ENCODE results near the gene TMEM63C.
"Not testable (repeated sequence)": the region's sequence is repeated elsewhere in the genome, so short reads cannot be mapped to it uniquely, and the experiment has no call there.

TMEM63C gene

GRCh38 chr14:77280921-77281320 is 99.3 kb downstream of the TMEM63C start:
- not testable (repeated sequence) for DNase-seq (ENCODE audit: low spot score)

DNA sequence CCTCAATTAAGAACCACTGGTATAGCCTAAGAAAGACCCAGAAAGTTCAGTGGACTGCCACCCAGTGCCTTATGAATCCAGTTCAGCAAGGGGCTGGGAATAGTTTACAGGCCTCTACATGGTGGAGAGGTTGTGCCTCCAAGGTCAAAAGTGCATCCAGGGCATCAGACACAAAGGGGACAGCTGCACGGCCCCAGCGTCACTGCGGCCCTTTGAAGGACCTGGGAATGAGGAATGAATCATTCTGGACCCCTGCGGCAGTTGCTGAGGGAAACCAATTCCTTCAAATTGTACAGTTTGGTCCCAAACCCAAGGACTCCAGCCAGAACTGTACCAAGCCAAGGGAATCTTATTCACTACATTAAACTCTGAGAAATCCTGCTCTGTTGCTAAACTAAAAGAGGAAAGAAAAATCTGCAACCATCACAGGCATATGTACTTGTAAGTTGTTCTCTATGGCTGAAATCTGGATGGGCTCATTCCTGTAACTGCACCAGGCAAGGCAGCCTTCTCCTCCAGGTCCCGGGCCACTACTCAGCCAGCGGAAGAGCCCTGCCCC is 100.3 kb downstream of the TMEM63C start:
- no peak for DNase-seq (ENCODE audit: low spot score)

DNA sequence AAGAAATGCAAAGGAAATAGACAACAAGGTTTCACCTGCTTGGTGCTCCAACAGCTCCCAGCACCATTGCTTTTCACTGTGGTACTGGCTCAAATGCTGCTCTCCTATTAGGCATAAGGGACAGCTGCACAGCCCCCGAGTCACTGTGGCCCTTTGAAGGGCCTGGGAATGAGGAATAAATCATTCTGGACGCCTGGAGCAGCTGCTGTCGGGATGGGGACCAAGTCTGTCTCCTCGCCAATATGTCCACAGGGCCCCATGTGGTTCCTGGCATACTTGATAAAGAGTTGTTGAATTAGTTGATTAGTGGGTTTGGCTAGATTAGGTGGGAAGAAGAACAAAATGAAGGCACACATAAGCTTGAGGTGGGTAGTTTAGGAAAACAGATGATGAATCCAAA is 102.5 kb downstream of the TMEM63C start:
- DNase-seq (ENCODE audit: low spot score): no peak

- DNase-seq (ENCODE audit: low spot score): no peak
Measured at GRCh38 chr14:77284466-77284865, 102.9 kb downstream of the TMEM63C start.

DNA sequence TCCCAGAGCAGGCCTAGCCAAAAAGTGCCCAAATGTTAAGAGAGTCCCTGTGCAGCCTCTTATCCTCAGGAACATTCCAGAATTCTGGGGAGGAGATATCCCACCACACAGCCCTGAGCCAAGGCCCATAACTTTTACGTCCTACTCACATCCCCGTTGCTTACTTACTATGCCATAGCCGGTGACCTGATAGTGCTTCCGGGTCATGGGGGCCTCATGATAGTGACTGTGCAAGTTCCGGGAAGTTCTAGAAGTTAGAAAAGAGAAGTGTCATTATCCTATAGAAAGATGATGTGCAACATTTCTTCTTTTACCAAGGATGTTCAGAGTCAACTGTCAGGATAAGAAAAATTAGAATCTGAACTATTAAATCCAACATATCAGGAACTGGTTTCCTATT is 105.0 kb downstream of the TMEM63C start:
- no peak for DNase-seq (ENCODE audit: low spot score)

- DNase-seq (ENCODE audit: low spot score): no peak
Measured at GRCh38 chr14:77290705-77291104, 109.1 kb downstream of the TMEM63C start.

GRCh38 chr14:77296155-77296554 is 114.6 kb downstream of the TMEM63C start:
- no peak for DNase-seq (ENCODE audit: low spot score)

- no peak for DNase-seq (ENCODE audit: low spot score)
Measured at GRCh38 chr14:77296906-77297305, 115.3 kb downstream of the TMEM63C start.

GRCh38 chr14:77299771-77300170 is 118.2 kb downstream of the TMEM63C start:
- no peak for DNase-seq (ENCODE audit: low spot score)

GRCh38 chr14:77301103-77301502 is 119.5 kb downstream of the TMEM63C start:
- DNase-seq (ENCODE audit: low spot score): peak; percentile 30

- DNase-seq (ENCODE audit: low spot score): no peak
Measured at GRCh38 chr14:77302926-77303325, 121.3 kb downstream of the TMEM63C start.

DNA sequence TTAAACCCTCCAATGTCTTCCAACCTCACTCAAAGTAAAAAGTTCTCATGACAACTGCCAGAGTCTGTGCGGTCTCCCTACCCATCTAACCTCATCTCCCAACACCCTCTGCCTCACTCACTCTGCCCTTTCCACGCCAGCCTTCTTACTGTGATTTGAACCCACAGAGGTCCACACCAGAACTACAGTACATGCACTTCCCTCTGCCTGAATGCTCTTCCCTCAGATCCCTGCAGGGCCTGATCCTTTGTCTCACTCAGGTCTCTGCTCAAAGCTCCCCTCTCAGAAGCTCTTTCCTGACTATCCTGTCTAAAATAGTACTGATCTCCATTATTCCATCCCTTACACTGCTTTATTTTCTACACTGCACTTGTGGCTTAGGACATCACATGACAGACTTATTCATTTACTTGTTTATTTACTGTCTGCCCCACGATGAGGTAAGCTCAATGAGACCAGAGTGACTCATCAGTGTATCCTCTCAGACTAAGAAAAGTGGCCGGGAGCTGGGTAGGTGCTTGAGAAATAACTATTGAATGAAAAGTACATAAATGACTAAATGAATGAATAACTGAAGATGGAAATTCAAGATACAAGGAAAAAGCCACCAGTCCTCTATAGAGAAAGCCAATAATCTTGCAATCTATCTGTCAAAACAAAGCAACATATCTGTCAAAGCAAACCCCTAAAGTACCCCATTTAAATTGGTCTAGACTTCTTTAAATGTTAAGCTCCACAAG is 122.0 kb downstream of the TMEM63C start:
- no peak for DNase-seq (ENCODE audit: low spot score)

GRCh38 chr14:77305696-77306095 is 124.1 kb downstream of the TMEM63C start:
- DNase-seq (ENCODE audit: low spot score): no peak

GRCh38 chr14:77306416-77306815 is 124.8 kb downstream of the TMEM63C start:
- DNase-seq (ENCODE audit: low spot score): no peak

- DNase-seq (ENCODE audit: low spot score): no peak
Measured at GRCh38 chr14:77306851-77307496, 125.4 kb downstream of the TMEM63C start.

All from CD4-positive, alpha-beta T cell treated with Interleukin-6 at 100 ng/mL for 8 hours (primary cell).